Adrenal gland (tissue), 5 donors: Measurements from ENCODE around the gene GSAP.

Experiments
- POLR2A ChIP-seq, 2 donors: fragments of 450-650 bp; IDR thresholded peaks; one replicate each; pipeline ENCODE4 v1.6.1; 2017; ENCODE audit warnings: antibody characterized with exemption in 2 of 2, mild to moderate bottlenecking in 2 of 2, moderate library complexity in 1 of 2
- TF ChIP-seq, protein P1 (sequence below), 6 experiments: fragments of 450-650 bp in 4 of 6; fragments of 200-600 bp in 2 of 6; sonication (generic) in 1 of 6; IDR thresholded peaks; 1 replicate in 5 of 6; 2 replicates in 1 of 6; pipeline versions ENCODE4 v1.5.1 to v1.8.0; 2016 to 2021; ENCODE audit warnings: antibody characterized with exemption in 6 of 6, mild to moderate bottlenecking in 2 of 6, moderate library complexity in 1 of 6
- donor health status: DM: no; HTN: no; CAD: no.

DNA sequence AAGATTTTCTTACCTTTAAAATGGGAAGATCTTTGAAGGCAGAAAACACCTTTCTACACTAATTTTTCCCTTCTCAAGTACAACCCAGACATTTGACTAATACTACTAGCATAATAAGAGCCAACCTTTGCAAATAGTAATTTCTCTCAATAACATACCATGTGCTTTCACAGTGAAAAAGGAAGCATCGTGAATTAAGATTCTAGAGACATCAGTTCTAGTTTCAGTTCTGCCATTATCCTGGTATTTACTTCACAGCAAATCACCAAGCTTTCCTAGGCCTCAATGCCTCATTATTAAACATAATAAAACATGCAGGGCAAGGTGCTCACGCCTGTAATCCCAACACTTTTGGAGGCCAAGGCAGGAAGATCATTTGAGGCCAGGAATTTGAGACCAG lies 24.9 kb downstream of the GSAP start:
- TF ChIP-seq, protein P1, sequence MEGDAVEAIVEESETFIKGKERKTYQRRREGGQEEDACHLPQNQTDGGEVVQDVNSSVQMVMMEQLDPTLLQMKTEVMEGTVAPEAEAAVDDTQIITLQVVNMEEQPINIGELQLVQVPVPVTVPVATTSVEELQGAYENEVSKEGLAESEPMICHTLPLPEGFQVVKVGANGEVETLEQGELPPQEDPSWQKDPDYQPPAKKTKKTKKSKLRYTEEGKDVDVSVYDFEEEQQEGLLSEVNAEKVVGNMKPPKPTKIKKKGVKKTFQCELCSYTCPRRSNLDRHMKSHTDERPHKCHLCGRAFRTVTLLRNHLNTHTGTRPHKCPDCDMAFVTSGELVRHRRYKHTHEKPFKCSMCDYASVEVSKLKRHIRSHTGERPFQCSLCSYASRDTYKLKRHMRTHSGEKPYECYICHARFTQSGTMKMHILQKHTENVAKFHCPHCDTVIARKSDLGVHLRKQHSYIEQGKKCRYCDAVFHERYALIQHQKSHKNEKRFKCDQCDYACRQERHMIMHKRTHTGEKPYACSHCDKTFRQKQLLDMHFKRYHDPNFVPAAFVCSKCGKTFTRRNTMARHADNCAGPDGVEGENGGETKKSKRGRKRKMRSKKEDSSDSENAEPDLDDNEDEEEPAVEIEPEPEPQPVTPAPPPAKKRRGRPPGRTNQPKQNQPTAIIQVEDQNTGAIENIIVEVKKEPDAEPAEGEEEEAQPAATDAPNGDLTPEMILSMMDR (IDR thresholded peaks at IDR 0.05) = no peak
- TF ChIP-seq POLR2A (IDR thresholded peaks at IDR 0.05) = no peak
